ENCODE results near the gene TTC3. TPM values are rescaled to one million over a fixed set of nuclear protein-coding genes. Genes with fewer than 3 reads are reported as not detected.

TTC3 gene
- total and polyA plus RNA-seq, 9 of the 15 experiments (the other 6 are each of a cell fraction or from before 2014, with no cell fraction given): 17.5 to 92.0 (median 59.5) TPM

- no TSS peak for BruUV-seq (replicated peaks)
- no peaks in the 10 kb centered on the region for H3K36me3 ChIP-seq (ENCODE audit: control insufficient read depth, insufficient read depth, low read length)
Measured at GRCh38 chr21:37045149-37045548, 27.9 kb upstream of the TTC3 start.

More at GRCh38 chr21:37045149-37045548, 27.9 kb upstream of the TTC3 start:
- H3K4me3 ChIP-seq: no peak overlapping the region
- no peak overlapping the region for H2AFZ ChIP-seq (ENCODE audit: low read depth, low read length)
- no peak for TF ChIP-seq ZNF318 (IDR thresholded peaks at IDR 0.05; ENCODE audit: borderline replicate concordance in 1 of 2, low read depth in 1 of 2)
- no peak for TF ChIP-seq TRIM25 (IDR thresholded peaks at IDR 0.05; ENCODE audit: borderline replicate concordance)
- TF ChIP-seq C11orf30 (IDR thresholded peaks at IDR 0.05; ENCODE audit: low read depth): no peak
- no peak overlapping the region for H3K4me2 ChIP-seq (ENCODE audit: insufficient read depth, low read length)
- H3K79me2 ChIP-seq (ENCODE audit: control insufficient read depth, insufficient read depth, low read length): no peaks in the 10 kb centered on the region
- no peaks in the 10 kb centered on the region for H3K9me1 ChIP-seq (ENCODE audit: control insufficient read depth, insufficient read depth, low read length)
- DNase-seq (ENCODE audit: extremely low read depth in 1 of 4, low spot score in 3 of 4) (no peak), ATAC-seq (no peak), FAIRE-seq (no peak)
- H3K27ac ChIP-seq (ENCODE audit: extremely low read depth, low read depth, low read length): no peak overlapping the region
- ChIA-PET CTCF (ENCODE audit: low intra/inter-chr PET ratio) (no interaction called here), POLR2A (interaction anchor here (0.8 kb wide), 1 partner anchor 34 kb away, joined by 3 read pairs; no protein-coding TSS in a partner anchor)
- H3K27me3 ChIP-seq (ENCODE audit: control insufficient read depth in 2 of 2, insufficient read depth in 2 of 2, low read length in 2 of 2): no peaks in the 10 kb centered on the region
- intact Hi-C loops (cut with micrococcal nuclease) (no loop called here), in situ Hi-C loops (cut with MboI) (no loop called here)
- peaks cover 0 to 12% of the 10 kb centered on the region in 2 experiments; a peak in 2 of 5 replicates for H3K4me1 ChIP-seq (replicated peaks in 1 of 2; ENCODE audit: control insufficient read depth in 2 of 2, insufficient read depth in 2 of 2, low read length in 2 of 2)
- H3K9me3 ChIP-seq (replicated peaks; ENCODE audit: control insufficient read depth, insufficient read depth, low read depth, low read length): no peaks in the 10 kb centered on the region
- WGBS (ENCODE audit: insufficient coverage, low coverage, missing lambda C conversion rate): 37% methylated on average over 6 of the region's 6 CpGs
- H3K9ac ChIP-seq (ENCODE audit: insufficient read depth in 1 of 2, low read depth in 2 of 2, low read length in 2 of 2): no peak overlapping the region
- H4K20me1 ChIP-seq (replicated peaks; ENCODE audit: control insufficient read depth, insufficient read depth, low read length): no peaks in the 10 kb centered on the region
